Lower leg skin (tissue), 4 donors: Measurements from ENCODE around the gene REPS1. TPM values are rescaled to one million over a fixed set of nuclear protein-coding genes. Genes with fewer than 3 reads are reported as not detected.

Experiments
- DNase-seq, 2 donors: peaks; one replicate each; pipeline ENCODE4 v3.0.0-alpha.2; 2019; ENCODE audit warnings: low spot score in 2 of 2
- H3K4me3 ChIP-seq: fragments of 200-600 bp; sonication (generic); 2 replicates; pipeline ENCODE4 v1.5.1; 2017; ENCODE audit warnings: mild to moderate bottlenecking, low read depth; ENCODE audit not compliant: poor library complexity, severe bottlenecking
- POLR2A ChIP-seq, 2 donors: fragments of 450-650 bp; IDR thresholded peaks; one replicate each; pipeline ENCODE4 v1.6.1; 2016 to 2017; ENCODE audit warnings: antibody characterized with exemption in 2 of 2, mild to moderate bottlenecking in 1 of 2, moderate library complexity in 1 of 2
- WGBS, 2 donors: methylation state at CpG; one replicate each; pipeline ENCODE4 v1.1.5; 2018; 5-methylcytosine and 5-hydroxymethylcytosine counted together
- intact Hi-C: fragments of 100-400 bp; cut with DNase I; formaldehyde crosslinking; loops from one replicate; pipeline ENCODE4 v1.15.0; 2023; ENCODE audit warnings: low total_unique reads
- total RNA-seq, 4 donors: library from RNA; depleted of rRNA; stranded (reverse); fragments of >200 nt; gene quantifications; one replicate each; pipeline ENCODE4 v1.1.0, GENCODE V29; 2016
- TF ChIP-seq, protein P1 (sequence below), 3 donors: fragments of 450-650 bp; IDR thresholded peaks; one replicate each; pipeline ENCODE4 v1.5.1; 2016; ENCODE audit warnings: antibody characterized with exemption in 3 of 3, mild to moderate bottlenecking in 3 of 3, moderate library complexity in 2 of 3

Gene REPS1
- total RNA-seq, 4 donors from 2014 or later, result 47.1 to 111 (median 67.6) TPM

DNA sequence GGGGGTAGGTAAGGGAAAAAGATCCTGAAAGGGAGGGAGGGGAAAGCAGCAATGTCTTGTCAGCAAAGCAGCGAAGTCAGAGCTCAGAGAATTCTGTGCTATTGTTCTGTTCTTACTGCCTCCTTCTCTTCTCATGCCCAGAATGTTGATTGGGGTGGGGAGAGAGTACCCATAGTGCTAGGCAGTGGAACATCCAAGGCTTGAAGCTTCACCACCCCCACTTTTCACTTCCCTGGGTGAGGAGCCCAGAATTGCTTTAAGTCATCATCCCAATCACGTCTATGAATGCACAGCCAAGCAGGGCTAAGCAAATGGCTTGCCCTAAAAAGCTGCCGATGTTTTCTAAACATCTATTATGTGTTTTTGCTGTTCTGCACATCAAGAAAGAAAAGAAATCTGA lies 16.5 kb downstream of the REPS1 start:
- H3K4me3 ChIP-seq, result no peak overlapping the region
- no peak for DNase-seq
- whole genome bisulfite sequencing, 2 donors, result 61 to 73% methylated on average over 3 of the region's 3 CpGs
- intact Hi-C loops, result no loop called here
- TF ChIP-seq, protein P1, sequence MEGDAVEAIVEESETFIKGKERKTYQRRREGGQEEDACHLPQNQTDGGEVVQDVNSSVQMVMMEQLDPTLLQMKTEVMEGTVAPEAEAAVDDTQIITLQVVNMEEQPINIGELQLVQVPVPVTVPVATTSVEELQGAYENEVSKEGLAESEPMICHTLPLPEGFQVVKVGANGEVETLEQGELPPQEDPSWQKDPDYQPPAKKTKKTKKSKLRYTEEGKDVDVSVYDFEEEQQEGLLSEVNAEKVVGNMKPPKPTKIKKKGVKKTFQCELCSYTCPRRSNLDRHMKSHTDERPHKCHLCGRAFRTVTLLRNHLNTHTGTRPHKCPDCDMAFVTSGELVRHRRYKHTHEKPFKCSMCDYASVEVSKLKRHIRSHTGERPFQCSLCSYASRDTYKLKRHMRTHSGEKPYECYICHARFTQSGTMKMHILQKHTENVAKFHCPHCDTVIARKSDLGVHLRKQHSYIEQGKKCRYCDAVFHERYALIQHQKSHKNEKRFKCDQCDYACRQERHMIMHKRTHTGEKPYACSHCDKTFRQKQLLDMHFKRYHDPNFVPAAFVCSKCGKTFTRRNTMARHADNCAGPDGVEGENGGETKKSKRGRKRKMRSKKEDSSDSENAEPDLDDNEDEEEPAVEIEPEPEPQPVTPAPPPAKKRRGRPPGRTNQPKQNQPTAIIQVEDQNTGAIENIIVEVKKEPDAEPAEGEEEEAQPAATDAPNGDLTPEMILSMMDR (IDR thresholded peaks at IDR 0.05), result no peak
- no peak for TF ChIP-seq POLR2A (IDR thresholded peaks at IDR 0.05)

DNA sequence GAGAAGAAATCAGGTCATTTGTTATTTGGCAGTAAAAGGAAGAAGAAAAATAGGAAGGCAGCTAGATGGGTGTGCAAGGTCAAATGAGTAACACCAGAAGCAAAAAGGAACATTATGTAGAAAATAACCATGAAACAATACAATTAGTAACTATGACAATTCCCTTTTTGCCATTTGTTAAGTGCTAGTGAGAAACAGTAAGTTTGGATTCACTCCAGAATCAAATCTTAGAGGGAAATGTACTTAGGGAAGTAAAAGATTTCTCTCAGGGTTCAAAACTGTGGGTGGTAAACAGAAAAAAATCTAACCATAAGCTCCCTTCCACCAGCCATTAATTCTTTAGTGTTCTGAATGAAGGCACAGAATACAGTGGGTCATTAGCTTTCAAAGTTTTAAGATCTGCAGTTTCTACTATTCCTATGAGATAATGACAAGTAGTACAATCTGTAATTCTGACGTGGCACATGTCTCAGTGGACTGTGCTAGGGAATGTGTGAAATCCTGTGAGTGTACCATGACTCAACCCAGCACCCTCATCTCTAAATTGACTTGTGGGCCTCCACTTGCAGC lies 17.1 kb downstream of the REPS1 start:
- intact Hi-C loops, result no loop called here
- no peak for DNase-seq
- H3K4me3 ChIP-seq, result no peak overlapping the region
- TF ChIP-seq, protein P1 (IDR thresholded peaks at IDR 0.05), result no peak
- TF ChIP-seq POLR2A (IDR thresholded peaks at IDR 0.05), result no peak
- 8 to 12% methylated on average over 1 of the region's 1 CpG for WGBS, 2 donors

DNA sequence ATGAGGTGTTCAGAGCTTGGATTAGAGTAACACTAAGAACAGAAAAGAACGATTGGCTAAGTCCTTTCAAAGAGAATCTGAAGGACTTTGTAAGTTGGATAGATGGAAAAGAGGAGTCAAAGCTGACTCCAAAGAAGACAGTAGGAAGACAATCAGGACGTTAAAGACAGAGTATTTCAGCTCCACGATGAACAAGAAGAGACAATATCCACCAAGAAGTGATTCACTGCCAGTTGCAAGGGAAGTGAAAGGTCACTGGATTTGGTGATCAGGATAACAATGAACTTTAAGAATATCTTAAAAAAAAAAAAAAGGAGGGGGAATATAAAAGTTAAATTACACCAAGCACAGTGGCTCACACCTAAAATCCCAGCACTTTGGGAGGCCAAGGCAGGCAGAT lies 17.9 kb downstream of the REPS1 start:
- TF ChIP-seq POLR2A (IDR thresholded peaks at IDR 0.05), result no peak
- TF ChIP-seq, protein P1 (IDR thresholded peaks at IDR 0.05), result no peak
- 69 to 74% methylated on average over 3 of the region's 3 CpGs for WGBS, 2 donors

DNA sequence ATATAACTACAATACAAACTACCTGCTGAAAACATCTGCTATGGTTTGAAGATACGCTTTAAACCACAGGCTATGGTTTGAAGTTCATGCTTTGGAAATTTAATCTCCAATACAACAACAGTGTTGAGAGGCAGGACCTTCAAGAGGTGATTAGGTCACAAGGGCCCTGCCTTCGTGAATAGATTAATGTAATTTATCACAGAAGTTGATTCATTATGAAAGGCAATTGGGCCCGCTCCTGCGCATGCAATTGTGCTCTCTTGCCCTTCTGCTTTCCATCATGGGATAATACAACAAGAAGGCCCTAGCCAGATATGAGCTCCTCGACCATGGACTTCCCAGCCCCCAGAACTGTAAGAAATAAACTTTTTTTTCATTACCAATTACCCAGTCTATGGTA lies 21.2 kb downstream of the REPS1 start:
- DNase-seq, result no peak
- intact Hi-C loops, result no loop called here
- WGBS, 2 donors, result 87 to 88% methylated on average over 5 of the region's 5 CpGs
- TF ChIP-seq, protein P1 (IDR thresholded peaks at IDR 0.05), result no peak
- no peak overlapping the region for H3K4me3 ChIP-seq

More for the DNA sequence above, 17.9 kb downstream of the REPS1 start:
- no peak for DNase-seq
- intact Hi-C loops, result no loop called here
- H3K4me3 ChIP-seq, result no peak overlapping the region

DNA sequence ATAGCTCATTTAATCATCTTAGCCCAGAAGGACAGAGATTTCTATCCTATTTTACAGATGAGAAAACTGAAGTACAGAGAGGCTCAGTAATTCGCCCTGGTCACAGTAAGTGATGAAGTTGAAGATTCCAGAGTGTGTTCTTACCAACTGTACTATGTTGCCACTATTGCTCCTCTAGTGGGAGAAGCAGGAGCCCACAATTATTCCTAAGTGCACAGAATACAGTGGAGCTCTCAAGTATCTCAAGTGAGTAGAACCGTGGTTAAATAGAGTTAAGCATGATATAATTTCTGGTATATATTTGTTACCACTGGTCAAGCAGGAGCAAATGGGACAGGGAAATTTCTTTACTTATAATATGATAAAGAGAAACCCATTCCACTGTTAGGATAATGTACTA lies 22.1 kb downstream of the REPS1 start:
- H3K4me3 ChIP-seq, result no peak overlapping the region
- intact Hi-C loops, result no loop called here
- DNase-seq, result no peak
- TF ChIP-seq, protein P1 (IDR thresholded peaks at IDR 0.05), result no peak
- no peak for TF ChIP-seq POLR2A (IDR thresholded peaks at IDR 0.05)
- WGBS, 2 donors, result 96 to 97% methylated on average over 2 of the region's 2 CpGs

DNA sequence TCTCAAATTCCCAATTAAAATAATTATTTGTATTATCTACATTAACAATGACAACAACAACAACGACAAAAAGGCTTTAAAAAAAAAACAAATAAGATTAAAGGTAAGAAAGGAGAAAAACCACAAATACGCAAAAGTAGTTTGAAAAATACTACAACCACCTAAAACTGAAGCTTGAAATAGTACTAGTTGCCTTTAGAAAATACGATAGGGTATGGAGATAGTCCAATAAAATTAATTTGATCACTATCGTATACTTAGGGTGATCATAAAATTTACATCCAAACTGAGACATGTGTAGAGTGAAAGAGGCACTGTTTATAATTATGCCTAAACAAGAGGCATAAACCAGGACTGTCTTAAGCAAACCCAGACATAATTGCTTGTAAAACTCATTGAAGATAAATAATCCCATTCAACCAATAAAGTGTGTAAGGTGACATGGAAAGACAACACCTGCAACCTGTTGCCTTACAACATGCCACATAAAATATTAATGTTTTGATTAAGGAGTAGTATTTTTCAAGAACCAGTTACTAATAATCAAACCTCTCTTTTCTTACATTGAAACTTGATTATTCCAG lies 22.7 kb downstream of the REPS1 start:
- intact Hi-C loops, result no loop called here
- no peak for DNase-seq
- TF ChIP-seq, protein P1 (IDR thresholded peaks at IDR 0.05), result no peak
- no peak for TF ChIP-seq POLR2A (IDR thresholded peaks at IDR 0.05)
- no peak overlapping the region for H3K4me3 ChIP-seq
- WGBS, 2 donors, result 79 to 83% methylated on average over 4 of the region's 4 CpGs
